Right atrium auricular region (tissue), 2 donors: Measurements from ENCODE around the gene MTAP. TPM values are rescaled to one million over a fixed set of nuclear protein-coding genes. Genes with fewer than 3 reads are reported as not detected.

Experiments
- DNase-seq: peaks from one replicate; pipeline ENCODE4 v3.0.0-alpha.2; 2019; ENCODE audit warnings: low spot score
- H3K27ac ChIP-seq, 2 donors: fragments of 200-600 bp; sonication (generic); 1 replicate in 1 of 2; 2 replicates in 1 of 2; pipeline ENCODE4 v1.5.1; 2016 to 2019
- H3K27me3 ChIP-seq, 2 donors: fragments of 200-600 bp; sonication (generic); one replicate each; pipeline versions ENCODE4 v1.5.1 to v1.6.0; 2017 to 2019
- H3K36me3 ChIP-seq: fragments of 200-600 bp; sonication (generic); one replicate; pipeline ENCODE4 v1.5.1; 2016
- H3K4me1 ChIP-seq, 2 donors: fragments of 200-600 bp; sonication (generic); one replicate each; pipeline versions ENCODE4 v1.5.1 to v1.6.0; 2017 to 2019
- H3K4me3 ChIP-seq, 2 donors: fragments of 200-600 bp; sonication (generic); 1 replicate in 1 of 2; 2 replicates in 1 of 2; pipeline ENCODE4 v1.5.1; 2017 to 2019; ENCODE audit warnings: mild to moderate bottlenecking in 1 of 2, moderate library complexity in 1 of 2
- H3K9me3 ChIP-seq, 2 donors: fragments of 200-600 bp; sonication (generic); one replicate each; pipeline ENCODE4 v1.5.1; 2019
- total RNA-seq, 2 donors: library from RNA; depleted of rRNA; stranded (reverse); fragments of >200 nt; gene quantifications; one replicate each; pipeline ENCODE4 v1.1.0, GENCODE V29; 2016
- TF ChIP-seq, protein P1 (sequence below), 2 donors: fragments of 200-600 bp; sonication (generic); IDR thresholded peaks; one replicate each; pipeline ENCODE4 v1.5.1; 2019; ENCODE audit warnings: antibody characterized with exemption in 2 of 2

MTAP gene
- total RNA-seq: 10 to 100 TPM in 1 of 2 donors, 1 to 10 TPM in 1; 9.1 to 10.3 TPM

DNA sequence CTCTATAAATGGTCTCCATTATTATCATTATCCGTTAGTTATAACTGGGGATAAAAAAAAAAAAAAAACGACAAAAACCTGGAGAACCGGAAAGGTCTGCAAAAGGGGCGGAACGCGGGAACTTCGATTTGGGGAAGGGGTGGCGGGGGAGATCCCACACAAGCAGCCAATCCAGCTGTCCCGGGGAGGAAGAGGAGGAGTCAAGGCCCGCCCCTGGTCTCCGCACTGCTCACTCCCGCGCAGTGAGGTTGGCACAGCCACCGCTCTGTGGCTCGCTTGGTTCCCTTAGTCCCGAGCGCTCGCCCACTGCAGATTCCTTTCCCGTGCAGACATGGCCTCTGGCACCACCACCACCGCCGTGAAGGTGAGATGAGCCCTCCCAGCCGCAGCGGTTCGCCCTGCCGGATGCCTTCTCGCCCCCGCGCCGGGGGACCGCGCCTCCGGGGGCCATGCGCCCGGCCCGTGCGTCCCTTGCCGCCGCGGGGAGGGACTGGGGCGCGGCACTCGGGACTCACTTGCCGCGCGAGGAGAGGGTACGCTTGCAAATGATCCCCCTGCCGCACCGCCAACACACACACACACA lies at the start of gene MTAP:
Gene MTAP, plus strand, starts transcription at position 219 of the 583 bp plus-strand sequence. Its CDS starts 113 bp downstream, at position 332.
- peaks cover 0 to 41% of the 10 kb centered on the region in 2 donors for H3K4me1 ChIP-seq

DNA sequence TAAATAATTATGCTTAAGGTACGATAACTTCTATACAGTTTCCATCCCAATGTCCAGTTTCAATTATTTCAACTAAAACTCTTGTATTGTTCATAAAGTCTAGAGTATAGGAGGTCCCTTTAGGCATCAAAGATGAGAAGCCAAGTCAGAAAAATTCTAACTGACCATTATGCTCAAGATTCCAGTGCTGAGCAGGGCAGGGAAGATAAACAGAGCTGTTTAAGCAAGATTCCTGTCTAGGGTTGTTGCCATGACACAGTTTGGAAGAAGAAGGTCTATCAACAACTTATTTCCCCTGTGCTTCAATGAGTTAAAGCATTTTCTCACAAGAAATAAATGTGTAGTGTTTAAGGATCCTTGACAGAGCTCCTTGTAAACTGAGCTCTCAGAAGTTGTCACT lies 48.9 kb upstream of the MTAP start:
- Histone ChIP-seq H3K27me3 (no peaks in the 10 kb centered on the region), H3K9me3 (no peaks in the 10 kb centered on the region), H3K4me1 (no peaks in the 10 kb centered on the region), H3K4me3 (no peak overlapping the region), H3K36me3 (no peaks in the 10 kb centered on the region), H3K27ac (no peak overlapping the region)
- TF ChIP-seq, protein P1, sequence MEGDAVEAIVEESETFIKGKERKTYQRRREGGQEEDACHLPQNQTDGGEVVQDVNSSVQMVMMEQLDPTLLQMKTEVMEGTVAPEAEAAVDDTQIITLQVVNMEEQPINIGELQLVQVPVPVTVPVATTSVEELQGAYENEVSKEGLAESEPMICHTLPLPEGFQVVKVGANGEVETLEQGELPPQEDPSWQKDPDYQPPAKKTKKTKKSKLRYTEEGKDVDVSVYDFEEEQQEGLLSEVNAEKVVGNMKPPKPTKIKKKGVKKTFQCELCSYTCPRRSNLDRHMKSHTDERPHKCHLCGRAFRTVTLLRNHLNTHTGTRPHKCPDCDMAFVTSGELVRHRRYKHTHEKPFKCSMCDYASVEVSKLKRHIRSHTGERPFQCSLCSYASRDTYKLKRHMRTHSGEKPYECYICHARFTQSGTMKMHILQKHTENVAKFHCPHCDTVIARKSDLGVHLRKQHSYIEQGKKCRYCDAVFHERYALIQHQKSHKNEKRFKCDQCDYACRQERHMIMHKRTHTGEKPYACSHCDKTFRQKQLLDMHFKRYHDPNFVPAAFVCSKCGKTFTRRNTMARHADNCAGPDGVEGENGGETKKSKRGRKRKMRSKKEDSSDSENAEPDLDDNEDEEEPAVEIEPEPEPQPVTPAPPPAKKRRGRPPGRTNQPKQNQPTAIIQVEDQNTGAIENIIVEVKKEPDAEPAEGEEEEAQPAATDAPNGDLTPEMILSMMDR (IDR thresholded peaks at IDR 0.05): no peak
- DNase-seq: no peak

More for the DNA sequence above, at the start of gene MTAP:
- peak within 1 kb of the TSS; percentile 65 to 87 for H3K4me3 ChIP-seq
- peak within 1 kb of the TSS; percentile 85 to 88 for H3K27ac ChIP-seq
- H3K9me3 ChIP-seq: no peaks in the 10 kb centered on the region
- H3K36me3 ChIP-seq: no peaks in the 10 kb centered on the region
- TF ChIP-seq, protein P1 (IDR thresholded peaks at IDR 0.05): no peak
- no peaks in the 10 kb centered on the region for H3K27me3 ChIP-seq
- DNase-seq: peak; percentile 90

DNA sequence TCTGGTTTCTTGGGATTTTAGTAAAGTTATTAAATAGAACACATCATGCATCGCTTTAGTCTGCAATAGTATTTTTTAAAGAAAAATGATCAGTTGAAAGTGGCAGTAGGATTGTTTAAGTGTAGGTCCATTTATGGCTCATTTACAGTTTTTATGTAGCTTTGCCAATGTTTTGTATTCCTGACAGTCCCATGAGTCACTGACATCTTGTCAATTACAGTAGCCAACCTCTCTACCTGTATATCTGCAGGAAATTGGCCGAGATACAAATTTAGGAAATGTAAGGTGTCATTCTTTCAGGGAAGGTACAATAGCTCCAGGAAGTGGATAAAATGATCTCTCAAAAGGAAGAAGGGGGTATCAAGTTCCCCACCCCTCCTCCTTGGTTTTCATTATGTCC lies 47.7 kb upstream of the MTAP start:
- Histone ChIP-seq H3K27me3 (no peaks in the 10 kb centered on the region), H3K9me3 (no peaks in the 10 kb centered on the region)

DNA sequence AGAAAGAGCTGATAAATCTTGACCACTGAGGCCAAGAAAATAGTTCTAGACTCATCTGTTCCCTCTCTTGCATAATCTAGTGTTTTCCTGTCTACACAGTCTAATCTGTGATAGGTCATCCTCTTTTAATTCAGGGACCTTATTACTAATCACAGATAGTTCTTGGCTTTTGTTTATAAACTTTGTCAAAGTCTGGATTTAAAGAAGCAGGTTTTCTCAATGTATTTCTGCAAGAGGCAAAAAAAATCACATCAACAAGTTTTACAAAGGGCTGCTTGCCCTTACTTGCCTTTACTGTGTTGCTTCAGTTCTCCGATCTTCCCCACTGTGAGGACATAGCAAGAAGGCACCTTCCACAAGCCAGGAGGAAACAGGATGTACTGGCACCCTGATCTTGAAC lies 43.9 kb upstream of the MTAP start:
- Histone ChIP-seq H3K9me3 (no peaks in the 10 kb centered on the region), H3K27ac (no peak overlapping the region), H3K36me3 (no peaks in the 10 kb centered on the region), H3K27me3 (no peaks in the 10 kb centered on the region), H3K4me1 (no peaks in the 10 kb centered on the region), H3K4me3 (no peak overlapping the region)
- TF ChIP-seq, protein P1 (IDR thresholded peaks at IDR 0.05): no peak
- no peak for DNase-seq

More for the DNA sequence above, 47.7 kb upstream of the MTAP start:
- no peak for DNase-seq
- TF ChIP-seq, protein P1 (IDR thresholded peaks at IDR 0.05): no peak
- H3K4me3 ChIP-seq: no peak overlapping the region
- no peak overlapping the region for H3K27ac ChIP-seq
- H3K36me3 ChIP-seq: no peaks in the 10 kb centered on the region
- H3K4me1 ChIP-seq: no peaks in the 10 kb centered on the region

DNA sequence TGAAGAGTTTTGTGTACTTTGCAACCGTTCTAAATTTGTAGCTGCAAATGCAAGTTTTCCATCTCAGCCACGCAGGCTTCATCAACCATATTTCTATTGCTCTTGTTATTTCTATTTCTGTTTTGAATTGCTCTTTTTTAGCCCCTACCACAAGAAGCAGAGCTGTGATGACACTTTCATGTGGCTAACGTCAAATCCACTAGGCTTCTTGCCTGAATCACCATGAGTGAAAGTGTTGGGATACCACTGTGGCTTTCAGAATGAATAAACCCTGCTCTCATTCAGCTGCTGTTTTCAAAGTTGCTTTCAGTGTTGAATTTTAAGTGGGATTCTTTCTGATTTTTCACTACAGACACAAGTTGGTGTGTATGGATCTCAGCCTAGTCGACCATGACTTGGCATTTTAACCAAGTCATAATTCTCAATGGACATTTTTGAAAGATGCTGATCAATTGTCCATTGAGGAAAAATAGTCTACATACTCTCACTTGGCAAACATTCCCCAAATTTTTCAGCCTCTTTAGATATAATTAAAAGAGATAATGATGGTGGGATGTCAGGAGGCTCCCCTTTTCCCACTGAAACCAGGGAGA lies 41.0 kb upstream of the MTAP start:
- no peaks in the 10 kb centered on the region for H3K36me3 ChIP-seq
- H3K9me3 ChIP-seq: no peaks in the 10 kb centered on the region
- no peak for DNase-seq
- H3K27me3 ChIP-seq: no peaks in the 10 kb centered on the region
- H3K4me1 ChIP-seq: no peaks in the 10 kb centered on the region
- no peak overlapping the region for H3K4me3 ChIP-seq
- TF ChIP-seq, protein P1 (IDR thresholded peaks at IDR 0.05): no peak
- no peak overlapping the region for H3K27ac ChIP-seq
